A549 (cell line): ENCODE results near the gene LACC1. TPM values are rescaled to one million over a fixed set of nuclear protein-coding genes. Genes with fewer than 3 reads are reported as not detected.

ENCODE experiments used
- ATAC-seq, 2 experiments: fragments of 200-7000 bp in 1 of 2; fragments of >200 bp in 1 of 2; cut with Nextera tagmentation in 1 of 2; cut with Tn5 transposase in 1 of 2; 3 replicates each; pipeline versions ENCODE4 v1.8.0 to v1.9.1; 2018 to 2020; ENCODE audit warnings: mild to moderate bottlenecking in 1 of 2, moderate library complexity in 1 of 2
- CTCF ChIA-PET: fragments of 300-600 bp; sonication (Branson Sonifier 250); formaldehyde crosslinking; extraction: SDS; loops from one replicate; lab custom pipeline; 2021; ENCODE audit warnings: antibody characterized with exemption, inconsistent platforms; lab: Yijun Ruan, JAX
- POLR2A ChIA-PET: fragments of 350-600 bp; formaldehyde crosslinking; extraction: SDS; loops from one replicate; lab custom pipeline; 2021; ENCODE audit warnings: antibody characterized with exemption, inconsistent platforms; lab: Yijun Ruan, JAX
- DNase-seq, 2 experiments: peaks; one replicate each; pipeline versions ENCODE4 v3.0.0 to v3.0.0-alpha.2; 2011 to 2016; ENCODE audit warnings: low read depth in 1 of 2, low spot score in 1 of 2
- FAIRE-seq: peaks from 2 replicates; lab custom pipeline; 2011; peaks lifted over from hg19 to GRCh38; lab: Jason Lieb, UNC
- H3K27ac ChIP-seq, 2 experiments: fragments of >200 bp; sonication (Bioruptor Twin); formaldehyde crosslinking; 3 replicates each; pipeline ENCODE4 v1.5.1; 2016 to 2017
- H3K4me1 ChIP-seq: fragments of >200 bp; sonication (Bioruptor Twin); formaldehyde crosslinking; 3 replicates; pipeline ENCODE4 v1.6.1; 2016
- H3K4me2 ChIP-seq: fragments of >200 bp; sonication (Bioruptor Twin); formaldehyde crosslinking; 3 replicates; pipeline ENCODE4 v1.6.1; 2016
- H3K4me3 ChIP-seq: fragments of >200 bp; sonication (Bioruptor Twin); formaldehyde crosslinking; 3 replicates; pipeline ENCODE4 v1.5.1; 2016
- H3K9me3 ChIP-seq: fragments of >200 bp; sonication (Bioruptor Twin); formaldehyde crosslinking; 3 replicates; pipeline ENCODE4 v1.6.1; 2016
- BHLHE40 ChIP-seq: IDR thresholded peaks from 2 replicates; pipeline ENCODE4 v1.6.1; 2012; ENCODE audit warnings: low read depth, low read length, inconsistent platforms
- FOSL2 ChIP-seq, 2 experiments: fragments of 450-650 bp in 1 of 2; fragments of >200 bp in 1 of 2; sonication (Bioruptor Twin) in 1 of 2; formaldehyde crosslinking; IDR thresholded peaks; 2 replicates each; pipeline versions ENCODE4 v1.5.0 to v1.6.1; 2016 to 2020; ENCODE audit warnings: mild to moderate bottlenecking in 1 of 2, moderate library complexity in 1 of 2
- HOXA7 ChIP-seq: fragments of 250-450 bp; sonication (Bioruptor Pico); IDR thresholded peaks from 2 replicates; pipeline ENCODE4 v1.5.0; 2020; ENCODE audit warnings: mild to moderate bottlenecking, moderate library complexity
- KDM1A ChIP-seq: fragments of 200-600 bp; sonication (generic); IDR thresholded peaks from 2 replicates; pipeline ENCODE4 v1.6.1; 2016; ENCODE audit warnings: low read depth, mild to moderate bottlenecking
- KDM5A ChIP-seq: fragments of 200-600 bp; sonication (generic); IDR thresholded peaks from 2 replicates; pipeline ENCODE4 v1.6.1; 2016; ENCODE audit warnings: antibody characterized with exemption, mild to moderate bottlenecking
- NFE2L2 ChIP-seq: fragments of 150-350 bp; conservative IDR thresholded peaks from 2 replicates; pipeline ENCODE4 v1.6.1; 2014; ENCODE audit warnings: low read length
- NR3C1 ChIP-seq: fragments of >200 bp; sonication (Bioruptor Twin); formaldehyde crosslinking; IDR thresholded peaks from 3 replicates; pipeline ENCODE4 v1.6.1; 2017
- RNF2 ChIP-seq: fragments of 200-600 bp; sonication (generic); IDR thresholded peaks from 2 replicates; pipeline ENCODE4 v1.6.1; 2016; ENCODE audit warnings: low read depth, mild to moderate bottlenecking, antibody characterized with exemption, moderate library complexity, borderline replicate concordance
- ZFP36 ChIP-seq: fragments of 450-650 bp; IDR thresholded peaks from 2 replicates; pipeline ENCODE4 v1.6.1; 2014; ENCODE audit warnings: borderline replicate concordance; ENCODE audit not compliant: partially characterized antibody
- WGBS: methylation state at CpG from one replicate; pipeline ENCODE4 v1.1.6; 2017; ENCODE audit errors: missing lambda C conversion rate; 5-methylcytosine and 5-hydroxymethylcytosine counted together
- polyA plus RNA-seq, 4 experiments: library from polyadenylated mRNA; depleted of rRNA in 3 of 4; stranded (reverse); fragments of >200 nt; fragmentation: RNase III in 1 of 4; extraction: RNeasy Plus Mini Kit Qiagen cat#74134 plus additional on column Dnase treatment in 1 of 4; gene quantifications; 2 replicates in 3 of 4; 3 replicates in 1 of 4; pipeline ENCODE4 v1.2.3, GENCODE V29; 2011 to 2017
- TF ChIP-seq, protein P1 (sequence below): fragments of 200-600 bp; sonication (generic); IDR thresholded peaks from 2 replicates; pipeline ENCODE4 v1.6.1; 2016; ENCODE audit warnings: antibody characterized with exemption, mild to moderate bottlenecking, moderate library complexity
- TF ChIP-seq, protein P2 (sequence below): IDR thresholded peaks from 2 replicates; pipeline ENCODE4 v1.6.1; 2012; ENCODE audit warnings: low read depth, borderline replicate concordance
- TF ChIP-seq, protein P3 (sequence below): fragments of 450-650 bp; IDR thresholded peaks from 2 replicates; pipeline ENCODE4 v1.6.1; 2014; ENCODE audit warnings: antibody characterized with exemption
- TF ChIP-seq, protein P4 (sequence below): IDR thresholded peaks from 2 replicates; pipeline ENCODE4 v1.6.1; 2012
- TF ChIP-seq, protein P5 (sequence below): fragments of 250-450 bp; sonication (Bioruptor Pico); IDR thresholded peaks from 2 replicates; pipeline ENCODE4 v1.5.0; 2021; ENCODE audit warnings: mild to moderate bottlenecking, moderate library complexity, borderline replicate concordance
- TF ChIP-seq, protein P6 (sequence below): fragments of >200 bp; sonication (Bioruptor Twin); formaldehyde crosslinking; IDR thresholded peaks from 2 replicates; pipeline ENCODE4 v1.6.1; 2016

LACC1 gene
- polyA plus RNA-seq, 2 of the 4 experiments (the other 2 are of a cell fraction), result 2.2 to 4.8 TPM

DNA sequence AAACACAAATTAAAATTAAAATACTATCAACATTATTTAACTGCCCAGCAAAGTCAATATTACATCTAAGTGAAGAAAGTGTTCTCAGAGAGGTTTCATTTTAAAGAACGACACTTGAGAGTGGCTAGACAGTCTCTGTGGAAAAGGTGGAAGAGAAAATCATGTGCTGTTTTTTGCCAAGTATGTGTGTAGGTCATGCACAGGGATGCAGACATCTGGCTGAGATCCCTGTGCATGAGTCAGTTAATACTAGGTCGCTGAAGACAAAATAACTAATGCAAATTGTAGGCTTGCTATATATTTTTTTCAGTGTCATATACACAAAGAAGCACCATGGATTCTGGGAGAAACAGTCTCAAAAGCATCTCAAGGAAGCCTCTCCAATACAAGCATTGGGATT, 48.6 kb upstream of the LACC1 start:
- ATAC-seq, result 0 out of 6 replicates have a peak, but pooled peaks have one; percentile 43 to 45
- no peak overlapping the region for H3K4me3 ChIP-seq
- peaks cover 12% of the 10 kb centered on the region for H3K4me1 ChIP-seq
- peak overlapping the region; percentile 64 for H3K4me2 ChIP-seq
- CTCF ChIA-PET, result no interaction called here
- no peak for DNase-seq
- peak overlapping the region; percentile 45 to 57; a peak in 4 of 6 replicates for H3K27ac ChIP-seq
- no peak for TF ChIP-seq BHLHE40
- TF ChIP-seq ZFP36, result peak; percentile 19
- TF ChIP-seq, all 56 proteins: peak for 1
- 38% methylated on average over 2 of the region's 2 CpGs for WGBS
- FAIRE-seq, result no peak
- no peaks in the 10 kb centered on the region for H3K9me3 ChIP-seq
- POLR2A ChIA-PET, result interaction anchor here (1.0 kb wide), 2 partner anchors 12 to 26 kb away, joined by 3 to 5 read pairs; no protein-coding TSS in a partner anchor

DNA sequence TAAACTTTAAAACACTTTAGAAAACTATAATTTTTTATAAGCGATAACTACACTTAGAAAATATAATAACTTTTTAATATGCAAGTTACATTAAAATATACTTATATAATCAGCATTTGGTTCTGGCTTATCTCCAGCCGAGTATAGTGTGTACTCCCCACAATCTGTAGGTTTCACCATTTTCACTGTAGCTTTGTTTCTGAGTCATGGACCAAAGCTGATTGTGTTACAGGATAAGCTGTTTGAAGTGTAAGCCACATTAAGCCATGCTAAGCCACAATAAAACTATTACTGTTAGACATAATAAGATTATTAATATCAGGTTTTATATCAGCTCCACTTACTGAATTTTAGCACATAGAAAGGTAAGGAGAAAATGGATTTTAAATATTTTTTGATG, 44.0 kb upstream of the LACC1 start:
- DNase-seq (no peak), ATAC-seq (no peak), FAIRE-seq (no peak)
- Histone ChIP-seq H3K4me3 (no peak overlapping the region), H3K4me2 (no peak overlapping the region), H3K9me3 (no peaks in the 10 kb centered on the region), H3K4me1 (peaks cover 7% of the 10 kb centered on the region), H3K27ac (no peak overlapping the region)
- ChIA-PET POLR2A (no interaction called here), CTCF (no interaction called here)
- WGBS, result 89% methylated on average over 2 of the region's 2 CpGs
- TF ChIP-seq, protein P1, sequence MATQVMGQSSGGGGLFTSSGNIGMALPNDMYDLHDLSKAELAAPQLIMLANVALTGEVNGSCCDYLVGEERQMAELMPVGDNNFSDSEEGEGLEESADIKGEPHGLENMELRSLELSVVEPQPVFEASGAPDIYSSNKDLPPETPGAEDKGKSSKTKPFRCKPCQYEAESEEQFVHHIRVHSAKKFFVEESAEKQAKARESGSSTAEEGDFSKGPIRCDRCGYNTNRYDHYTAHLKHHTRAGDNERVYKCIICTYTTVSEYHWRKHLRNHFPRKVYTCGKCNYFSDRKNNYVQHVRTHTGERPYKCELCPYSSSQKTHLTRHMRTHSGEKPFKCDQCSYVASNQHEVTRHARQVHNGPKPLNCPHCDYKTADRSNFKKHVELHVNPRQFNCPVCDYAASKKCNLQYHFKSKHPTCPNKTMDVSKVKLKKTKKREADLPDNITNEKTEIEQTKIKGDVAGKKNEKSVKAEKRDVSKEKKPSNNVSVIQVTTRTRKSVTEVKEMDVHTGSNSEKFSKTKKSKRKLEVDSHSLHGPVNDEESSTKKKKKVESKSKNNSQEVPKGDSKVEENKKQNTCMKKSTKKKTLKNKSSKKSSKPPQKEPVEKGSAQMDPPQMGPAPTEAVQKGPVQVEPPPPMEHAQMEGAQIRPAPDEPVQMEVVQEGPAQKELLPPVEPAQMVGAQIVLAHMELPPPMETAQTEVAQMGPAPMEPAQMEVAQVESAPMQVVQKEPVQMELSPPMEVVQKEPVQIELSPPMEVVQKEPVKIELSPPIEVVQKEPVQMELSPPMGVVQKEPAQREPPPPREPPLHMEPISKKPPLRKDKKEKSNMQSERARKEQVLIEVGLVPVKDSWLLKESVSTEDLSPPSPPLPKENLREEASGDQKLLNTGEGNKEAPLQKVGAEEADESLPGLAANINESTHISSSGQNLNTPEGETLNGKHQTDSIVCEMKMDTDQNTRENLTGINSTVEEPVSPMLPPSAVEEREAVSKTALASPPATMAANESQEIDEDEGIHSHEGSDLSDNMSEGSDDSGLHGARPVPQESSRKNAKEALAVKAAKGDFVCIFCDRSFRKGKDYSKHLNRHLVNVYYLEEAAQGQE, result no peak
- TF ChIP-seq KDM5A (no peak), NR3C1 (no peak), KDM1A (no peak), FOSL2 (IDR thresholded peaks at IDR 0.05) (no peak), FOSL2 (CRISPR knock-in tag; IDR thresholded peaks at IDR 0.05) (no peak), HOXA7 (CRISPR knock-in tag) (no peak), RNF2 (no peak), ZFP36 (no peak), NFE2L2 (no peak)
- TF ChIP-seq, protein P2, sequence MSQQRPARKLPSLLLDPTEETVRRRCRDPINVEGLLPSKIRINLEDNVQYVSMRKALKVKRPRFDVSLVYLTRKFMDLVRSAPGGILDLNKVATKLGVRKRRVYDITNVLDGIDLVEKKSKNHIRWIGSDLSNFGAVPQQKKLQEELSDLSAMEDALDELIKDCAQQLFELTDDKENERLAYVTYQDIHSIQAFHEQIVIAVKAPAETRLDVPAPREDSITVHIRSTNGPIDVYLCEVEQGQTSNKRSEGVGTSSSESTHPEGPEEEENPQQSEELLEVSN, result no peak
- TF ChIP-seq, protein P3, sequence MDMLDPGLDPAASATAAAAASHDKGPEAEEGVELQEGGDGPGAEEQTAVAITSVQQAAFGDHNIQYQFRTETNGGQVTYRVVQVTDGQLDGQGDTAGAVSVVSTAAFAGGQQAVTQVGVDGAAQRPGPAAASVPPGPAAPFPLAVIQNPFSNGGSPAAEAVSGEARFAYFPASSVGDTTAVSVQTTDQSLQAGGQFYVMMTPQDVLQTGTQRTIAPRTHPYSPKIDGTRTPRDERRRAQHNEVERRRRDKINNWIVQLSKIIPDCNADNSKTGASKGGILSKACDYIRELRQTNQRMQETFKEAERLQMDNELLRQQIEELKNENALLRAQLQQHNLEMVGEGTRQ, result no peak
- TF ChIP-seq, protein P4, sequence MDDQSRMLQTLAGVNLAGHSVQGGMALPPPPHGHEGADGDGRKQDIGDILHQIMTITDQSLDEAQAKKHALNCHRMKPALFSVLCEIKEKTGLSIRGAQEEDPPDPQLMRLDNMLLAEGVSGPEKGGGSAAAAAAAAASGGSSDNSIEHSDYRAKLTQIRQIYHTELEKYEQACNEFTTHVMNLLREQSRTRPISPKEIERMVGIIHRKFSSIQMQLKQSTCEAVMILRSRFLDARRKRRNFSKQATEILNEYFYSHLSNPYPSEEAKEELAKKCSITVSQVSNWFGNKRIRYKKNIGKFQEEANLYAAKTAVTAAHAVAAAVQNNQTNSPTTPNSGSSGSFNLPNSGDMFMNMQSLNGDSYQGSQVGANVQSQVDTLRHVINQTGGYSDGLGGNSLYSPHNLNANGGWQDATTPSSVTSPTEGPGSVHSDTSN, result no peak
- TF ChIP-seq, protein P5, sequence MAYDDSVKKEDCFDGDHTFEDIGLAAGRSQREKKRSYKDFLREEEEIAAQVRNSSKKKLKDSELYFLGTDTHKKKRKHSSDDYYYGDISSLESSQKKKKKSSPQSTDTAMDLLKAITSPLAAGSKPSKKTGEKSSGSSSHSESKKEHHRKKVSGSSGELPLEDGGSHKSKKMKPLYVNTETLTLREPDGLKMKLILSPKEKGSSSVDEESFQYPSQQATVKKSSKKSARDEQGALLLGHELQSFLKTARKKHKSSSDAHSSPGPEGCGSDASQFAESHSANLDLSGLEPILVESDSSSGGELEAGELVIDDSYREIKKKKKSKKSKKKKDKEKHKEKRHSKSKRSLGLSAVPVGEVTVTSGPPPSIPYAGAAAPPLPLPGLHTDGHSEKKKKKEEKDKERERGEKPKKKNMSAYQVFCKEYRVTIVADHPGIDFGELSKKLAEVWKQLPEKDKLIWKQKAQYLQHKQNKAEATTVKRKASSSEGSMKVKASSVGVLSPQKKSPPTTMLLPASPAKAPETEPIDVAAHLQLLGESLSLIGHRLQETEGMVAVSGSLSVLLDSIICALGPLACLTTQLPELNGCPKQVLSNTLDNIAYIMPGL, result no peak
- TF ChIP-seq, protein P6, sequence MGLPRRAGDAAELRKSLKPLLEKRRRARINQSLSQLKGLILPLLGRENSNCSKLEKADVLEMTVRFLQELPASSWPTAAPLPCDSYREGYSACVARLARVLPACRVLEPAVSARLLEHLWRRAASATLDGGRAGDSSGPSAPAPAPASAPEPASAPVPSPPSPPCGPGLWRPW, result no peak
